ENCODE measurements around the gene RHO.

RHO gene

DNA sequence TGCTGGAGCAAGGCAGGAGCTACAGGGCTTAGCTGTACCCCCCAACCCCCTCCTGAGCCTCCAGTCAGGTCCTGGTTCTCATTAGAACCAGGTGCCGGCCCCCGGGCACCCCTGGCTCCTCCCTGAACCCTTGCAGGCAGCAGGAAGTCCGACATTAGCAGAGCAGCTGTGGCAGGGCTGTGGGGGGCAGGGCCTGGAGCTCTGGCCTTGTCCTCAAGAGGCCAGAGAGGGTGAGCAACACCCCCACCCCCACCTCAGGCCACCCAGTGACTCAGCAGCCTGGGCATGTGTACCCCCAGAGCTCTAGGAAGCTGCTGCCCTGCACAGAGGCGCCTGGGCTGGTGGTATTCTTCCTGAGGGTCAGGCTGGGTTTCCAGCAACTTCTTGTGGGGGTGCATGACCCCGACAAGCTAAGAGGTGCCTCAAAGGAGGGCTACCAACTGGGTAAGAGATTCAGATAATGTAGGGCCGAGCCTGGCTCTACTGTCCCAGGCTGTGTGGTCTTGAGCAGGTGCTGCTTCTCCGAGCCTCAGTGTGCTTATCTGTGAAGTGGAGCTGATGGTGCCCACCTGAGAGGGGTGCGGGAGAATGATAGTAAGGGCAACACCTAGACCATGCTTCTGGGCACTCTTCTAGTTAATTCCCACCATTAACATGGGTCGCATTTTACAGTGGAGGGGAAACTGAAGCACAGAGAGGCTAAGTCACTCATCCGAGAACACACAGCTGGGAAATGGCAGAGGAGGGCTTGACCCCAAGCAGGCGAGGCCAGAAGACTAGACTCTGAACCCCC, 30.5 kb downstream of the RHO start:
- DNase-seq: no peak
- Mint-ChIP-seq H3K9me3 (no peaks in the 10 kb centered on the region), H3K27ac (peak overlapping the region; percentile 64), H3K36me3 (ENCODE audit: low read depth) (peaks cover 6% of the 10 kb centered on the region), H3K27me3 (ENCODE audit: low read depth, poor library complexity) (no peaks in the 10 kb centered on the region), H3K4me3 (no peak overlapping the region), H3K4me1 (peaks cover 62% of the 10 kb centered on the region)
- TF ChIP-seq, protein P1, sequence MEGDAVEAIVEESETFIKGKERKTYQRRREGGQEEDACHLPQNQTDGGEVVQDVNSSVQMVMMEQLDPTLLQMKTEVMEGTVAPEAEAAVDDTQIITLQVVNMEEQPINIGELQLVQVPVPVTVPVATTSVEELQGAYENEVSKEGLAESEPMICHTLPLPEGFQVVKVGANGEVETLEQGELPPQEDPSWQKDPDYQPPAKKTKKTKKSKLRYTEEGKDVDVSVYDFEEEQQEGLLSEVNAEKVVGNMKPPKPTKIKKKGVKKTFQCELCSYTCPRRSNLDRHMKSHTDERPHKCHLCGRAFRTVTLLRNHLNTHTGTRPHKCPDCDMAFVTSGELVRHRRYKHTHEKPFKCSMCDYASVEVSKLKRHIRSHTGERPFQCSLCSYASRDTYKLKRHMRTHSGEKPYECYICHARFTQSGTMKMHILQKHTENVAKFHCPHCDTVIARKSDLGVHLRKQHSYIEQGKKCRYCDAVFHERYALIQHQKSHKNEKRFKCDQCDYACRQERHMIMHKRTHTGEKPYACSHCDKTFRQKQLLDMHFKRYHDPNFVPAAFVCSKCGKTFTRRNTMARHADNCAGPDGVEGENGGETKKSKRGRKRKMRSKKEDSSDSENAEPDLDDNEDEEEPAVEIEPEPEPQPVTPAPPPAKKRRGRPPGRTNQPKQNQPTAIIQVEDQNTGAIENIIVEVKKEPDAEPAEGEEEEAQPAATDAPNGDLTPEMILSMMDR (IDR thresholded peaks at IDR 0.05): no peak

DNA sequence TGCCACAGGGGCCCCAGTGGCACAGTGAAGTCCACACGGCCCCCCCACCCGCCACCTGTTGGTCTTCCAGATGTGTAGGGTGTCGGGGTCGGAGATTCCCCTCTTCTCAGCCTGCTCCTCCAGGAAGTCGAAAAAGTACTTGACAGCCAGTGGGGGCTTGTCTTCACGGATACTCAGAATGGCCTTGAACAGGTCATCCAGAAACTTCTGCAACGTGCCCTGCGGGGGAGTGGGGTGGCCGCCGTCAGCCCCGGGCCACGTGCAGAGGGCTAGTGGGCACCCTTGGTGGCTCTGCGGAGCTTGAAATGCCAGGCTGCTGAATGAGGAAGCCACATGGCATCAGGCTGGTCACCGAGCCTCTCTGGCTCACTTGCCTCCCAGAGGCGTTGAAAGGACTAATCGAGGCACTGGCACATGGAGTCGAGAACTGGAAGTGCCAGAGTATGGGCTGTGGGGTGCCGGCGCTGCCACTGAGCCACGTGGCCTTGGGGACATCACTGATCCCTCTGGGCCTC, 31.2 kb downstream of the RHO start:
- no peak for DNase-seq
- Mint-ChIP-seq H3K4me3 (no peak overlapping the region), H3K36me3 (ENCODE audit: low read depth) (peaks cover 6% of the 10 kb centered on the region), H3K27ac (no peak overlapping the region), H3K27me3 (ENCODE audit: low read depth, poor library complexity) (no peaks in the 10 kb centered on the region), H3K4me1 (peaks cover 55% of the 10 kb centered on the region), H3K9me3 (no peaks in the 10 kb centered on the region)
- TF ChIP-seq, protein P1 (IDR thresholded peaks at IDR 0.05): no peak

DNA sequence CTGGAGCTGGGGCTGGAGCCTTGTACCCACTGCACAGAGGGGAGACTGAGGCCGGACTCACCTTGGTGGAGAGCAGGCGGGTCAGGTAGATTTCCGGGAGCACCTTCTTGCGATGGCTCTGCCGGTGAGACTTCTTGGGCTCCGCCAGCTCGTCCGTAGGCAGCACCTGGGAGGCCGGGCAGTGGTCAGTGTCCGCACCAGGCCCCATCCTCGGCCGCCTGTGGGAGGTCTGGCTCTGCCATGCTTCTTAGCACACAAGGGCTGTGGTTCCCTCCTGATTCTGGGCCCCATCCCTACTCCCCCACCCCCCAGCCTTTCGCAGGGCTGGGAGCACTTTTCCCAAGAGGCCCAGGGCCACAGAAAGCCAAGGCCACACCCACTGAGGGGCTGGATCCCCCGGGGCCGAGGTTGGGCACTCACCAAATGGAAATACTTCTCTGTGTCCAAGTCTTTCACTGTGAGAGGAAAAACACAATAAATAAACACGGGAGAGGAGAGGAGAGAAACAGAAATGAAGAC, 31.9 kb downstream of the RHO start:
- H3K36me3 Mint-ChIP-seq (ENCODE audit: low read depth): peaks cover 6% of the 10 kb centered on the region
- H3K4me1 Mint-ChIP-seq: peaks cover 49% of the 10 kb centered on the region
- no peaks in the 10 kb centered on the region for H3K9me3 Mint-ChIP-seq
- peak overlapping the region; percentile 64 for H3K27ac Mint-ChIP-seq
- TF ChIP-seq, protein P1 (IDR thresholded peaks at IDR 0.05): no peak
- H3K4me3 Mint-ChIP-seq: peak overlapping the region; percentile 44
- DNase-seq: peak; percentile 23
- H3K27me3 Mint-ChIP-seq (ENCODE audit: low read depth, poor library complexity): no peaks in the 10 kb centered on the region

DNA sequence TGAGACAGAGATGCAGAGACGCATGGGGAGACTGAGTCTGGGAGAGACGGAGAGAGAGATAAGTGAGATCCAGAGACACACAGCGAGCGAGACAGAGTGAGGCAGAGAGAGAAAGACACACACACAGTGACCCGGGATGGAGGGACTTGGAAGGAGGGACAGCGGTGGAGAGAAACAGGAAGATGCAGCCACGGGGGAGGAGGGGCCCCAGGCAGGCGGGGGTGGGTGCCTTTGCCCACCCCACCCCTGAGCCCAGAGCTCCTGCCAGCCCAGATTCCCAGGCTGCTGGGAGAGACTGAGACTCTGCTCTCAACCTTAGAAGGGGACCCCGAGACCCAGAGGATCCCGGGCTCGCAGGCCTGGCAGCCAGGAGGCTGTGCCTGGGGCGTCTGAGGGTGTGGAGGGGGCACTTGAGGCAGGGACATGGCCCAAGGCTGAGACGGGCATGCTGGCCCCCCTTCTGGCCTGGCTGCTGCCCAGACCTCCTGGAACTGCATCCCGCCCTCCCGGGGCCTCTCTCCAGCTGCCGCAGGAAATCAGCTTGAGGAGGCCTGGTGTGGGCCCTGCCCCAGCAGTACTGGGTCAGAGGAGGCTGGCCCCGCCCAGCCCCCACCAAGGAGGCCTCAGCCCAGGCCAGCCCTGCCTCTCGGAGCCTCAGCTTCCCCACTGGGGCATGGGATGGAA, 32.6 kb downstream of the RHO start:
- Mint-ChIP-seq H3K9me3 (no peaks in the 10 kb centered on the region), H3K4me3 (peak overlapping the region; percentile 44), H3K36me3 (ENCODE audit: low read depth) (peaks cover 6% of the 10 kb centered on the region), H3K27me3 (ENCODE audit: low read depth, poor library complexity) (no peaks in the 10 kb centered on the region), H3K27ac (peak overlapping the region; percentile 64), H3K4me1 (peaks cover 43% of the 10 kb centered on the region)
- DNase-seq: peak; percentile 33
- TF ChIP-seq, protein P1 (IDR thresholded peaks at IDR 0.05): no peak

DNA sequence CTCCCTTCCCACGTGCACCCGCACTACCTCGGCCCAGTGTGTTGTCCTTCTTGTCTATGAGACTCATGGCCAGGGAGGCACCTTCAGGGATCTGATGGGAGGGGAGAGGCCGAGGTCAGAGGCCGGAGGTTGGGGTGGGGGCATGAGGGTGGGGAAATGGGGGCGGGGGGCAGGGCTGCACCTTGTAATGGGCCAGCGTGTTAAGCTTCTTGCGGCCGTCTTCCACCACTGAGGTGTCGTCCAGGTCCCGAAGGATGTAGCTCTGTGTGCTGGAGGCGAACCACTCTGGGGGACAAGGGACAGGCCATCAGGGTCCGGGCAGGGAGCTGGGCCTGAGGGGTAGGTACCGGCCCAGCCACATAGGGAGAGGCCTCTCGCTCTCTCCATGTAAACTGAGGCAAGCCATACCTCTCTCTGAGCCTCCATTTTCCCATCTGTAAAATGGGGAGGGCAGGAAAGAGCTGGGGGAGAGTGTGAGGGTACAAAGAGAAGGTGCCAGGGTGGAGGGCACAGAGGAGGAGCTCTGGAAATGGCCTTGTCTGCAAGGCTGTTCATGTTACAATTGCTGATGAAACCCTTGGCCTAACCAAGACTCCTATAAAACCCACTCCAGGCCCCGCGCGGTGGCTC, 33.3 kb downstream of the RHO start:
- peaks cover 5% of the 10 kb centered on the region for H3K36me3 Mint-ChIP-seq (ENCODE audit: low read depth)
- H3K9me3 Mint-ChIP-seq: no peaks in the 10 kb centered on the region
- no peak overlapping the region for H3K4me3 Mint-ChIP-seq
- peaks cover 39% of the 10 kb centered on the region for H3K4me1 Mint-ChIP-seq
- no peak overlapping the region for H3K27ac Mint-ChIP-seq
- TF ChIP-seq, protein P1 (IDR thresholded peaks at IDR 0.05): no peak
- DNase-seq: no peak
- no peaks in the 10 kb centered on the region for H3K27me3 Mint-ChIP-seq (ENCODE audit: low read depth, poor library complexity)

All from nephron progenitor cell (in vitro differentiated cells).